Natural killer cell (primary cell): ENCODE data around the gene CLBA1. TPM values are rescaled to one million over a fixed set of nuclear protein-coding genes. Genes with fewer than 3 reads are reported as not detected.
A peak's percentile ranks its signal among the peaks of the same experiment; 100 is the strongest.

Experiments used
- ATAC-seq, 3 donors: fragments of 150-1000 bp in 2 of 3; fragments of 200-7000 bp in 1 of 3; cut with Tn5 transposase; 1 replicate in 1 of 3; 2 replicates in 2 of 3; pipeline ENCODE4 v1.10.0; 2021; ENCODE audit warnings: mild to moderate bottlenecking in 2 of 3, moderate library complexity in 2 of 3
- DNase-seq, 2 donors: peaks; one replicate each; pipeline versions ENCODE4 v3.0.0 to v3.0.0-alpha.2; 2013 to 2021; ENCODE audit warnings: mixed read lengths in 1 of 2
- H3K27ac ChIP-seq: one replicate; pipeline ENCODE4 v1.5.1; 2013; ENCODE audit warnings: mild to moderate bottlenecking, low read length
- H3K27me3 ChIP-seq: one replicate; pipeline ENCODE4 v1.6.1; 2013; ENCODE audit warnings: low read length; ENCODE audit not compliant: control insufficient read depth, insufficient read depth
- H3K36me3 ChIP-seq: one replicate; pipeline ENCODE4 v1.6.1; 2013; ENCODE audit warnings: low read length; ENCODE audit not compliant: control insufficient read depth, insufficient read depth
- H3K4me1 ChIP-seq: one replicate; pipeline ENCODE4 v1.6.1; 2013; ENCODE audit warnings: low read length; ENCODE audit not compliant: control insufficient read depth, insufficient read depth
- H3K4me3 ChIP-seq: one replicate; pipeline ENCODE4 v1.5.1; 2013; ENCODE audit warnings: low read length
- H3K9me3 ChIP-seq: one replicate; pipeline ENCODE4 v1.6.1; 2013; ENCODE audit warnings: low read length; ENCODE audit not compliant: control insufficient read depth, insufficient read depth
- H3K27ac Mint-ChIP-seq, 2 donors: one replicate each; pipeline ENCODE4 v1.8.0; 2022; ENCODE audit warnings: mild to moderate bottlenecking in 2 of 2, mixed read lengths in 2 of 2, moderate library complexity in 1 of 2
- H3K27me3 Mint-ChIP-seq, 2 donors: one replicate each; pipeline ENCODE4 v1.8.0; 2022; ENCODE audit warnings: low read depth in 2 of 2, mixed read lengths in 2 of 2
- H3K36me3 Mint-ChIP-seq: one replicate; pipeline ENCODE4 v1.8.0; 2022; ENCODE audit warnings: mixed read lengths
- H3K4me1 Mint-ChIP-seq, 2 donors: one replicate each; pipeline ENCODE4 v1.8.0; 2022; ENCODE audit warnings: mixed read lengths in 2 of 2
- H3K4me3 Mint-ChIP-seq: one replicate; pipeline ENCODE4 v1.8.0; 2022; ENCODE audit warnings: mild to moderate bottlenecking, moderate library complexity, mixed read lengths
- H3K9me3 Mint-ChIP-seq, 2 donors: one replicate each; pipeline ENCODE4 v1.8.0; 2022; ENCODE audit warnings: mixed read lengths in 2 of 2
- WGBS: methylation state at CpG from one replicate; pipeline ENCODE4 v1.1.7; 2013; ENCODE audit warnings: missing lambda C conversion rate; ENCODE audit not compliant: insufficient coverage; 5-methylcytosine and 5-hydroxymethylcytosine counted together
- intact Hi-C: fragments of 100-400 bp; cut with micrococcal nuclease; formaldehyde crosslinking; loops from one replicate; pipeline ENCODE4 v1.14.2; 2022
- total RNA-seq, 4 donors: library from RNA; stranded (reverse); fragments of 120-200 nt in 1 of 4; gene quantifications; one replicate each; pipeline versions ENCODE4 v1.2.3 to v1.2.4, GENCODE V29; 2013 to 2022
- TF ChIP-seq, protein P1 (sequence below): fragments of 200-600 bp; IDR thresholded peaks from one replicate; pipeline ENCODE4 v1.8.0; 2022; ENCODE audit warnings: antibody characterized with exemption

CLBA1 gene
- total RNA-seq, 3 donors from 2014 or later (not counting 1 experiment from before 2014, with no cell fraction given): 1.2 to 1.8 (median 1.3) TPM

DNA sequence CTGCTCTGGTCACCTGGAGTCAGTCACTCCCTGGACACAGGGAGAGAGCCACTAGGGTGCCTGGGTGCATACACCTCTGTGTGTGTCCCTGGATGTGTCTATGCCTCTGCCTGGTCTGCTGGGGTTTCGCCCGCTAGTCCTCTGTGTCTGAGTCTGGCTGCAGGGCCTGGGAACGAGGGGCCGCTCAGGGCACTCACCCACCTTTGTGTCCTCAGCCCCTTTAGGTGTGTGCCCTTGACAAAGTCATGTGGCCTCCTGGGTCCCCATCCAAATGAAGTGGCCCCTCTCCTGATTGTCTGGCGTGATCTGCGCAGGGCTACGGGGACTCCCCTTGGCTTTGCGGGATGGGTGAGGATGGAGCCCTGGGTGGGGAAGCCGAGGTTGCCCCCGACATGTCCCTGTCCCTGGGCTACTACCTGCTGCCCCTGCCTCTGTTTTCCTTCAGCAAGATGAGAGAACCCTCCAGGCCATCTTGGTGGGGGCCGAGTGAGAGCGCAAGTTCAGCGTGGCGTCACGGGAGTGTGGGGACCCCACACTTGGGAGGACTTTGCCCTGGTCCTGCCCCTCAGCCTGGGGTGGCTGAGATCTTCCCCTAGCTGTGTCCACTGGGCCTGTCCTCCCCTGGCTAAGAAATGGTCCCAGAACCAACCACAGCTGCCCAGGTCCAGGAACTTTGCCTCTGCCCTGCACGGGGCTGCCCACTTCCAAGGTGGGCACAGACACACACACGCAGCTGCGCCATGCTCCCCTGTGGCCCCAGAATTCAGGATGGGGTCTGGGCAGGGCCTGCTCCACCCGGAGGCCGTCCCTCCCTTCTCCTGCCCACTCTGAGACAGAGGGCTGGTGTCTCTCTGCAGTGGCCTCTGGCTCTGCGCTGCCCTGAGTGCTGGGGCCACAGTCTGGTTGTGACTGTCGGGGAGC lies 4.7 kb upstream of the CLBA1 start:
- WGBS: 93% methylated on average over 22 of the region's 22 CpGs
- Mint-ChIP-seq H3K36me3 (no peaks in the 10 kb centered on the region), H3K4me1 (peaks cover 11 to 30% of the 10 kb centered on the region in 2 donors), H3K9me3 (no peaks in the 10 kb centered on the region), H3K27ac (no peak overlapping the region), H3K4me3 (no peak overlapping the region), H3K27me3 (peaks cover 7 to 22% of the 10 kb centered on the region in 2 donors)
- no peaks in the 10 kb centered on the region for H3K36me3 ChIP-seq
- no peak overlapping the region for H3K27ac ChIP-seq
- peaks cover 21% of the 10 kb centered on the region for H3K4me1 ChIP-seq
- TF ChIP-seq, protein P1, sequence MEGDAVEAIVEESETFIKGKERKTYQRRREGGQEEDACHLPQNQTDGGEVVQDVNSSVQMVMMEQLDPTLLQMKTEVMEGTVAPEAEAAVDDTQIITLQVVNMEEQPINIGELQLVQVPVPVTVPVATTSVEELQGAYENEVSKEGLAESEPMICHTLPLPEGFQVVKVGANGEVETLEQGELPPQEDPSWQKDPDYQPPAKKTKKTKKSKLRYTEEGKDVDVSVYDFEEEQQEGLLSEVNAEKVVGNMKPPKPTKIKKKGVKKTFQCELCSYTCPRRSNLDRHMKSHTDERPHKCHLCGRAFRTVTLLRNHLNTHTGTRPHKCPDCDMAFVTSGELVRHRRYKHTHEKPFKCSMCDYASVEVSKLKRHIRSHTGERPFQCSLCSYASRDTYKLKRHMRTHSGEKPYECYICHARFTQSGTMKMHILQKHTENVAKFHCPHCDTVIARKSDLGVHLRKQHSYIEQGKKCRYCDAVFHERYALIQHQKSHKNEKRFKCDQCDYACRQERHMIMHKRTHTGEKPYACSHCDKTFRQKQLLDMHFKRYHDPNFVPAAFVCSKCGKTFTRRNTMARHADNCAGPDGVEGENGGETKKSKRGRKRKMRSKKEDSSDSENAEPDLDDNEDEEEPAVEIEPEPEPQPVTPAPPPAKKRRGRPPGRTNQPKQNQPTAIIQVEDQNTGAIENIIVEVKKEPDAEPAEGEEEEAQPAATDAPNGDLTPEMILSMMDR: no peak
- no peak for ATAC-seq
- intact Hi-C loops: no loop called here
- peaks cover 15% of the 10 kb centered on the region for H3K27me3 ChIP-seq
- H3K4me3 ChIP-seq: no peak overlapping the region
- DNase-seq: no peak
- no peaks in the 10 kb centered on the region for H3K9me3 ChIP-seq

DNA sequence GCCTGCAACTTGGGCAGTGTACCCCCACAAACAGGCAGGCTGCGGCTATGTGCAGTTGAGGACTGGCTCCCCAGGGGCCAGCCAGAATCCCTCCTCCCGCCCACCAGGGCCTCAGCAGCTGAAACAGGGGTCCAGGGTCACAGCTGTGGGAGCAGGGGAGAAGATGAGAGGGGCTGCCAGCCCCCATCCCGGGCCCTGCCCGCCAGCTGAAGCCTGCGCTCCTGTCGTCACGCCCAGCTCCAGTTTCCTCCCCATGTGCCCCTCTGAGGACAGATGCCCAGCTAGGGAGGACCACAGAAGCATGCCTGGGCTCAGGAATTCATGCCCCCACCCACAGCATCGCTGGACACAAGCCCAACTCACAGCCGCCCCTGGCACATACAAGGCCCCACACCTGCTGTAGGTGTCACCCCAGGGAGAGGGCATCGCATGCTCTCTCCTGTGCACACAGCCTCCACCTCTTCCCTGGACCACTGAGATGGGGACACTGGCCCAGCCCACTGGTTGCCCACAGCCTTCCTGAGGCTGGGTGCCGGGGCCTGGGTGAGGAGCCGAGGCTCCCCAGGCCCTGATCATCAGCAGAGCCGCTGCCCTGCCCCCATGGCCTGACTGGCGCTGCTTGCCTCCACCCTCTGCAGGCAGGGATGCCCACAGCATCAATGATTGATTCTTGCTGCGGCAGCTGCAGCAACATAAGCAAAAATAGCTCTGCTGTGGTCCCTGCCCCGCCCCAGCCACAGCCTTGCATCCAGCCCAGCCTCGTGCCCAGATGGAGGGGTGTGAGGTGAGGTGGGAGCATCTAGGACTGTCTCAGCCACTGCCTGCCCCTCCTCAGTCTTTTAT lies 3.7 kb upstream of the CLBA1 start:
- Histone ChIP-seq H3K36me3 (no peaks in the 10 kb centered on the region), H3K27ac (no peak overlapping the region), H3K27me3 (peaks cover 9% of the 10 kb centered on the region), H3K9me3 (no peaks in the 10 kb centered on the region), H3K4me1 (peaks cover 24% of the 10 kb centered on the region), H3K4me3 (no peak overlapping the region)
- peaks cover 5 to 24% of the 10 kb centered on the region in 2 donors for H3K4me1 Mint-ChIP-seq
- no peak for ATAC-seq
- 77% methylated on average over 17 of the region's 17 CpGs for WGBS
- DNase-seq: no peak
- intact Hi-C loops: no loop called here
- H3K9me3 Mint-ChIP-seq: no peaks in the 10 kb centered on the region
- no peaks in the 10 kb centered on the region for H3K36me3 Mint-ChIP-seq
- H3K27ac Mint-ChIP-seq: peak overlapping the region in 1 of 2 donors; percentile 13
- peaks cover 0 to 19% of the 10 kb centered on the region in 2 donors for H3K27me3 Mint-ChIP-seq
- TF ChIP-seq, protein P1: no peak
- no peak overlapping the region for H3K4me3 Mint-ChIP-seq

DNA sequence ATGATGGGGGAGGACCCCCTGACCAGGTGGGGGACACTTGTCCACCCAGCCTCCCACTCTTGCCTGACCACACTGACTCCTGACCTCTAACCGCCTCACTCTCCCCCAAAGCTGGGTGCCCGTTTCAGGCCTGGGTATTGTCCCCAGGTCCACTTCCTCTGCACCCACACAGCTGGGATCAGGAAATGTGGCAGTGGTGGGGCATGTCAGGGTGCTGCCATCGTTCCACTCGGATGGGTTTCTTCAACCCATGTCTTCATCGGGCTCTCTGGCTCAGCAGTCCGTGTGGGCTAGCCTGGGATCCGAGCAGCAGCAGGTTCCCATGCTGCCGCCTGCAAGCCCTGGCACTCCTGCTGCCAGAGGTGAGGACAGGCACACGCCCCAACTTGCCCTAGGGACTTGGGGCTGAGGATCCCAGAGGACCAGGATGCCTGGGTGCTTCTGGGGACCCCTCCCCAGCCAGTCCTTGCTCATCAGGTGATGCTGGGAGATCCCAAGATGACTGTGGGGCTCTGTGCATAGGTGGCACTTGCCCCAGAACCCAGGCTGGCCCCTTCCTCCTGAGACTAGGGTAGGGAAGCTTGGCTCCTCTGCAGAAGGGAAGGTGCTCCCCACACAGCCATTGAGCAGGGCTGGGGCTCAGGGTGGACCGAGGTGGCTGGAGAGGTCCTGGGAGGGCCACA lies 2.9 kb upstream of the CLBA1 start:
- intact Hi-C loops: no loop called here
- no peak overlapping the region for H3K4me3 ChIP-seq

More for the DNA sequence above, 2.9 kb upstream of the CLBA1 start:
- TF ChIP-seq, protein P1: no peak
- Mint-ChIP-seq H3K36me3 (no peaks in the 10 kb centered on the region), H3K4me1 (peaks cover 1 to 19% of the 10 kb centered on the region in 2 donors), H3K4me3 (no peak overlapping the region), H3K9me3 (no peaks in the 10 kb centered on the region), H3K27me3 (peaks cover 0 to 15% of the 10 kb centered on the region in 2 donors), H3K27ac (no peak overlapping the region)
- H3K9me3 ChIP-seq: no peaks in the 10 kb centered on the region
- H3K27ac ChIP-seq: no peak overlapping the region
- 83% methylated on average over 10 of the region's 10 CpGs for WGBS
- H3K27me3 ChIP-seq: peaks cover 2% of the 10 kb centered on the region
- peaks cover 19% of the 10 kb centered on the region for H3K4me1 ChIP-seq
- H3K36me3 ChIP-seq: no peaks in the 10 kb centered on the region
- DNase-seq (no peak), ATAC-seq (no peak)
